Measurements from ENCODE around the gene SCRN2. TPM values are rescaled to one million over a fixed set of nuclear protein-coding genes. Genes with fewer than 3 reads are reported as not detected.

SCRN2 gene
- polyA plus RNA-seq, 1 donor: 26.5 TPM

GRCh38 chr17:47821031-47821423 lies 20.0 kb downstream of the SCRN2 start:
- DNase-seq: no peak

GRCh38 chr17:47820033-47820789 lies 20.9 kb downstream of the SCRN2 start:
- no peak for DNase-seq

DNA sequence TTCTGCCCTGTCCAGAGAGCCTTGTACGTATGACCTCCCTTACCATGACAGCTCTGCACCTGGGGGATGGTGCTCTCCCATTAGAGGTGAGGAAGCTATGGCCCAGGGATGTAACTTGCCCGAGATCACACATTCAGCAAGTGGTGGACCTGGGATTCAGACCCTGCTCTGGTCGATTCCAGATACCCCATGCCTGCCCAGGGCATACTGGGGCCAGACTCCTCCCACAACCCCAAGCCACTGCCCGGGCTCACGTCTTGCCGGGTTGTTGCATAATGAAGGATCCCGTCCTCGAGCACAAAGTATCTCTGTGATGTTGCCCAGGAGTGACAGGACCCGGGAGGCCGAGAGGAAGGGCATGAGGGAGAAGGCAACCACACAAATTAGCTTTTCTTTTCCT lies 21.6 kb downstream of the SCRN2 start:
- no peak for DNase-seq

- no peak for DNase-seq
Observed at GRCh38 chr17:47818002-47818695, 22.9 kb downstream of the SCRN2 start.

- no peak for DNase-seq
Observed at GRCh38 chr17:47816947-47817346, 24.1 kb downstream of the SCRN2 start.

DNA sequence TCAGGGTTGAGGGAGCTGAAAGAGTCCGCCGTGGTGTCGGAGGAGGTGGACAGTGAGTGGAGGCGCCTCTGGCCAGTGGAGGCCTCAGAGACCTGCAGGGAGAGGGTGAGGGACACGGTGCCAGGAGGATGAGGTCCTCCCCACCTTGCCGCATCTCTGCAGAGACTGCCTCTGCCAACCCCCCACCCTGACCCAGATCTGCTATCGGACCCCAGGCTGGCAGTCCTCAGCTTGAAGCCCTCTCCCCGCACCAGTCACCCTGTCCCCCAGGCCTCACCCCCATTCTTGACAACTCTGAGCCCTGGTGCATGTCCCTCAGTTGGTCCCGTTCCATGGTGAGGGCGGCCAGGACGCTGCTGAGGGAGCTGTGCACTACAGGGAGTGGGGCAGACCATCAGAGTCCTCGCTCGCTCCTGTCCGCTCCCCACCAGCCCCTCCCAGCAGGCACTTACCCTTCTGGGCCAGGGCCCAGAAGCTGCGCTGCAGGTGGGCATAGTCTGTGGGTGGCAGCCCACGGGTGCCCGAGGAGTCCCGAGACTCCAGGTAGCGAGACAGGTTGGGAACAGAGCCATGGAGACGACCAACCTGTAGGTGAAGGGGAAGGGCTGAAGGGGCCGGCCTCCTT lies 24.9 kb downstream of the SCRN2 start:
- no peak for DNase-seq

DNA sequence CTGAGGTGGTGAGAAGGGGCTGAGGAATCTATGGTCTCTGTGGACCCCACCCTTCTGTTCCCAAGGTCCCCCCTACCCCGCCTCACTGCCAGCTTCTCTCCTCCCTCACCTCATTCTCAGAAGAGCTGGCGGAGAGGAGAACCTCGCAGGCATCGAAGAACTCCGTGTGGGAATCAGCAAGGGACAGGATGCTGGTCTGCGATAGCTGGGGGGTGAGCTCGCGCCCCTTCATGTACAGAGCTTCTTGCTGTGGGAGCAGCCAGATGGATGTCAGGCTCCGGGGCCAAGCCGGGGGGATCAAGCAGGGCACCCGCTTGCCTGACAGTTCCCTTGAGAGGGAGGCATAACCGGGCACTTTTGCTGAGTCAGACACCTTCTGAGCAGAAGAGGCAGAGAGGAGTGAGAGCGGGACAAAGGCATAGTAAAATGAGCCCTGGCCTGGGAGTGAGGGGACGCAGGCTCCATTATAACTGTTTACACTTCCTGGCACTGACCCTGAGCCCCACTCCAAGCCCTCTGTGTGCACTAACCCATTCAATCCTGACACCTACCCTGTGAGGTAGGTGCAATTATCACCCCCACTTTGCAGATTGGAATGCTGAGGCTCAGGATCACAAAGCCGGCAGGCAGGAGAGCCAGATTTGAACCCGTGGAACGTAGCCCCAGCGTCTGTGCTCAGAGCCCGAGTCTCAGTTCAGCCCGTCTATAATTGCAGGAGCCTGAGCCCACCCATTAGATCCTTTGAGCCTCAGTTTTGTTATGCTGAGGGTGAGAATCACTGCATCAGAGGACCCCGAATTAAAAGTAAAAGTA lies 25.8 kb downstream of the SCRN2 start:
- DNase-seq: no peak

GRCh38 chr17:47813512-47814031 lies 27.5 kb downstream of the SCRN2 start:
- DNase-seq: no peak

- no peak for DNase-seq
Observed at GRCh38 chr17:47813077-47813476, 28.0 kb downstream of the SCRN2 start.

- DNase-seq: no peak
Observed at GRCh38 chr17:47812146-47812920, 28.7 kb downstream of the SCRN2 start.

- DNase-seq: no peak
Observed at GRCh38 chr17:47811709-47812108, 29.4 kb downstream of the SCRN2 start.

- no peak for DNase-seq
Observed at GRCh38 chr17:47810901-47811635, 30.0 kb downstream of the SCRN2 start.

GRCh38 chr17:47810200-47810821 lies 30.8 kb downstream of the SCRN2 start:
- DNase-seq: no peak

GRCh38 chr17:47808830-47809480 lies 32.1 kb downstream of the SCRN2 start:
- DNase-seq: no peak

GRCh38 chr17:47808036-47808829 lies 32.8 kb downstream of the SCRN2 start:
- DNase-seq: no peak

DNA sequence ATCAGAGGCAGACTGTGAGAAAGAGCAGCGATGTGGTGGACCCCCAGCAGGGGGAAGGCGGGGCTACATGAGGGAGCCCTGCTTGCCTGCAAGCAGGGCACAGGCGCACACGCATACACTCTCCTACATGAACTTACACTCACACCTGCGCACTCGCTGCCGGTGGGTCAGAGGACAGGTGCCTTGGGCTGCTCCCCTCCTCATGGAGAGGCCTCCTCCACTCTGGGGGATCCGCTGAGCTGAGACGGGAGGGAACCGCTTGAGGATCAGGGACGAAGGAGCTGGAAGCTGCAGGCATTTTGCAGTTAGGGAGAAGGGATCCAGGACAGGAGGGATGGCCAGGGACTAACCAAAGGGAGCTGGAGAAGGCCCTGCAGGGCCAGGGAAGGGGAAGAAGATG lies 33.7 kb downstream of the SCRN2 start:
- DNase-seq: no peak

GRCh38 chr17:47806913-47807255 lies 34.2 kb downstream of the SCRN2 start:
- DNase-seq: no peak

DNA sequence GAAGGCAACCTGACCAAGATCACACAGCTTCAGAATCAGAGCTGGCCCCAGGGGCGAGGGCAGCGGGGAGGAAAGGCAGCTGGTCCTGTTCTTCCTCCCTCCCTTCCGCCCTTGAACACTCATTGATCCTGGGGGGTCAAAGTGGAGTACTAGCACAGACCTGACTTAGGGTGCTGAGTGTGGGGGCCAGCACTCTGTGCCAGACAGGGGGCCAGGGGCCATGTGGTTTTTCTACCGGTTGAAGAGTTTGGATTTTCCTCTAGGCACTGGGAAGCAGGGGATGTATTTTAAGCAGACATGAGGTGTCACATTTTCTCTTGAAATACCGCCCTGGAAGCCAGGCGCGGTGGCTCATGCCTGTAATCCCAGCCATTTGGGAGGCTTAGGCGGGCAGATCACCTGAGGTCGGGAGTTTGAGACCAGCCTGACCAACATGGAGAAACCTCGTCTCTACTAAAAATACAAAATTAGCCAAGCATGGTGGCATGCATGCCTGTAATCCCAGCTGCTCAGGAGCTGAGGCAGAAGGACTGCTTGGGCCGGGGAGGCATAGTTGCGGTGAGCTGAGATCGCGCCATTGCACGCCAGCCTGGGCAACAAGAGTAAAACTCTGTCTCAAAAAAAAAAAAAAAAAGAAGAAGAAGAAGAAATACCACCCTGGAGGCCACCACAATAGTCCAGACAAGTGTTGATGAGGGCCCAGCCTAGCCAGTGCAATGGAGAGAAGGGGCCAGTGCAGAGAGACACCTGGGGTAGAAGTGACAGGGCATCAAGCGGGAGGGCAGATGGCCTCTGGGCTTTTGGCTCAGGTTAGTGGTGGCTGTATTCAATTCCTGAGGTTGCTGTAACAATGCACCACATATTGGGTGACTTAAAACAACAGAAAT lies 34.8 kb downstream of the SCRN2 start:
- DNase-seq: no peak

Data from hindlimb muscle (tissue), 1 donor.